Neural cell (in vitro differentiated cells): ENCODE data around the gene LRSAM1. TPM values are rescaled to one million over a fixed set of nuclear protein-coding genes. Genes with fewer than 3 reads are reported as not detected.

Experiments used
- H2AFZ ChIP-seq: fragments of 200-600, 300-800 bp; sonication (generic), shearing (Covaris generic); 2 replicates; pipeline ENCODE4 v1.6.0; 2014; ENCODE audit warnings: low read depth, mild to moderate bottlenecking, antibody characterized with exemption, low read length, moderate library complexity
- H3F3A ChIP-seq: fragments of 200-600 bp; shearing (Covaris generic); 2 replicates; pipeline ENCODE4 v1.6.1; 2016; ENCODE audit warnings: mild to moderate bottlenecking, moderate library complexity, mixed read lengths, antibody characterized with exemption, low read length; ENCODE audit not compliant: insufficient read depth, poor library complexity, severe bottlenecking
- H3K27ac ChIP-seq: fragments of 200-600, 300-800 bp; sonication (generic), shearing (Covaris generic); 2 replicates; pipeline ENCODE4 v1.5.1; 2014; ENCODE audit warnings: mild to moderate bottlenecking, low read length, moderate library complexity
- H3K27me3 ChIP-seq: fragments of 300-800, 200-600 bp; sonication (generic), shearing (Covaris generic); 2 replicates; pipeline ENCODE4 v1.6.0; 2014; ENCODE audit warnings: mild to moderate bottlenecking, low read depth, low read length, moderate library complexity; ENCODE audit not compliant: insufficient read depth
- H3K36me3 ChIP-seq: fragments of 300-800, 200-600 bp; sonication (generic), shearing (Covaris generic); 2 replicates; pipeline ENCODE4 v1.5.1; 2014; ENCODE audit warnings: mild to moderate bottlenecking, antibody characterized with exemption, low read length, moderate library complexity; ENCODE audit not compliant: insufficient read depth
- H3K4me2 ChIP-seq: fragments of 300-800, 200-600 bp; sonication (generic), shearing (Covaris generic); 2 replicates; pipeline ENCODE4 v1.6.0; 2014; ENCODE audit warnings: mild to moderate bottlenecking, low read length
- H3K4me3 ChIP-seq: fragments of 300-800, 200-600 bp; sonication (generic), shearing (Covaris generic); 2 replicates; pipeline ENCODE4 v1.5.1; 2014; ENCODE audit warnings: mild to moderate bottlenecking, low read length, moderate library complexity
- H3K79me2 ChIP-seq: fragments of 200-600 bp; shearing (Covaris generic); replicated peaks from 2 replicates; pipeline ENCODE4 v1.6.0; 2014; ENCODE audit warnings: mild to moderate bottlenecking, low read length, moderate library complexity; ENCODE audit not compliant: insufficient read depth
- H3K9ac ChIP-seq: fragments of 300-800, 200-600 bp; sonication (generic), shearing (Covaris generic); 2 replicates; pipeline ENCODE4 v1.6.1; 2016; ENCODE audit warnings: mild to moderate bottlenecking, low read length, mixed read lengths
- H3K9me2 ChIP-seq: fragments of 200-600 bp; shearing (Covaris generic); 2 replicates; pipeline ENCODE4 v1.6.1; 2016; ENCODE audit warnings: mild to moderate bottlenecking, low read length, mixed read lengths; ENCODE audit not compliant: insufficient read depth
- H3K9me3 ChIP-seq: fragments of 200-600, 300-800 bp; sonication (generic), shearing (Covaris generic); 2 replicates; pipeline ENCODE4 v1.6.1; 2016; ENCODE audit warnings: mild to moderate bottlenecking, mixed run types, low read length, moderate library complexity, mixed read lengths
- H4K20me1 ChIP-seq: fragments of 200-600 bp; shearing (Covaris generic); 2 replicates; pipeline ENCODE4 v1.6.1; 2016; ENCODE audit warnings: mild to moderate bottlenecking, mixed run types; ENCODE audit not compliant: insufficient read depth
- EP300 ChIP-seq: fragments of 450-650 bp; conservative IDR thresholded peaks from 2 replicates; pipeline ENCODE4 v1.6.1; 2014; ENCODE audit warnings: antibody characterized with exemption, mild to moderate bottlenecking, moderate library complexity; ENCODE audit not compliant: poor library complexity, severe bottlenecking
- EZH2 ChIP-seq: fragments of 200-600, 300-800 bp; shearing (Covaris generic), sonication (generic); IDR thresholded peaks from 2 replicates; pipeline ENCODE4 v1.6.1; 2014; ENCODE audit warnings: antibody characterized with exemption, low read length, borderline replicate concordance, mild to moderate bottlenecking; ENCODE audit not compliant: insufficient read depth, poor library complexity, severe bottlenecking
- MXI1 ChIP-seq: fragments of 450-650 bp; conservative IDR thresholded peaks from 2 replicates; pipeline ENCODE4 v1.6.1; 2014; ENCODE audit warnings: antibody characterized with exemption, mild to moderate bottlenecking; ENCODE audit not compliant: poor library complexity, severe bottlenecking
- POLR2AphosphoS5 ChIP-seq: IDR thresholded peaks from 2 replicates; pipeline ENCODE4 v1.6.1; 2012
- RAD21 ChIP-seq: fragments of 450-650 bp; conservative IDR thresholded peaks from 2 replicates; pipeline ENCODE4 v1.6.1; 2014; ENCODE audit warnings: antibody characterized with exemption, mild to moderate bottlenecking, moderate library complexity
- SMC3 ChIP-seq: fragments of 450-650 bp; conservative IDR thresholded peaks from 2 replicates; pipeline ENCODE4 v1.6.1; 2014; ENCODE audit warnings: antibody characterized with exemption, mild to moderate bottlenecking, moderate library complexity; ENCODE audit not compliant: poor library complexity
- TAF1 ChIP-seq: IDR thresholded peaks from 2 replicates; pipeline ENCODE4 v1.6.1; 2012; ENCODE audit warnings: low read depth
- polyA plus RNA-seq: library from polyadenylated mRNA; depleted of rRNA; stranded (reverse); fragments of >200 nt; gene quantifications from 2 replicates; pipeline ENCODE4 v1.2.3, GENCODE V29; 2014
- TF ChIP-seq, protein P1 (sequence below): IDR thresholded peaks from 2 replicates; pipeline ENCODE4 v1.6.1; 2012; ENCODE audit warnings: borderline replicate concordance
- TF ChIP-seq, protein P2 (sequence below): fragments of 450-650 bp; IDR thresholded peaks from 2 replicates; pipeline ENCODE4 v1.5.1; 2014; ENCODE audit warnings: antibody characterized with exemption, mild to moderate bottlenecking, moderate library complexity; ENCODE audit not compliant: poor library complexity, severe bottlenecking

The LRSAM1 gene
- polyA plus RNA-seq, 1 donor from 2014 or later = 21.6 TPM

DNA sequence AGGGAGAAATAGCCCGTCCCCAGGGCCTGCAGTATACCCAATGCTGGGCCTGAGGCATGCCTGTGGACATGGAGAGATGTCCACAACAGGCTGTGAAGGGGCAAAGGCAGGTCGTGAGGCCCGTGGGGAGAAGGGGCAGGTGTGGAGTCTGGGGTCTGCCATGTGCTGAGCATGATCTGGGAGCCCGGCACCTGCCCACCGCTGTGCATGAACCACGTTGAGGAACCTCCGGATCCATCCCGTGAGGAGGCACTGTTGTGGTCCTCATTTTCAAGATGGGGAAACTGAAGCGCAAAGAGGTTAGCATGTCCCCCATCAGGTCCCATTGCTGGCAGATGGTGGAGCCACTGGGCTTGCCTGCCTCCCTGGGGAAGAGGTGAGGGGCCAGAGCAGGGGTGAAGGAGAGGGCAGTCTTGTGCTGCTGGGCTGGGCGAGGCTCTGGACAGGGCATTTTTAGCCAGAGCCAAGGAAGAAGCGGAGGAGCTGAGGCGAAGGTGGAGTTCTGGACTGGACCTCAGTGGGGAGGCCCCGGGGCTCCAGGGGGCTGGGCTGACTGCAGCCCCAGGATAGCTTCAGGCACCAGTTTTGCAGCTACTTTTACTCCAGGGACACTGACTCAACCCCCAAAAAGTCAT, 46.5 kb downstream of the LRSAM1 start:
- Histone ChIP-seq H3K4me3 (no peak overlapping the region), H2AFZ (no peak overlapping the region), H3K9ac (no peak overlapping the region), H3K4me2 (no peak overlapping the region), H3K36me3 (no peaks in the 10 kb centered on the region), H3K27ac (no peak overlapping the region), H3K79me2 (no peaks in the 10 kb centered on the region), H3K9me2 (no peaks in the 10 kb centered on the region), H3K9me3 (no peaks in the 10 kb centered on the region), H3K27me3 (no peaks in the 10 kb centered on the region), H3F3A (no peaks in the 10 kb centered on the region), H4K20me1 (no peaks in the 10 kb centered on the region)
- TF ChIP-seq, protein P1, sequence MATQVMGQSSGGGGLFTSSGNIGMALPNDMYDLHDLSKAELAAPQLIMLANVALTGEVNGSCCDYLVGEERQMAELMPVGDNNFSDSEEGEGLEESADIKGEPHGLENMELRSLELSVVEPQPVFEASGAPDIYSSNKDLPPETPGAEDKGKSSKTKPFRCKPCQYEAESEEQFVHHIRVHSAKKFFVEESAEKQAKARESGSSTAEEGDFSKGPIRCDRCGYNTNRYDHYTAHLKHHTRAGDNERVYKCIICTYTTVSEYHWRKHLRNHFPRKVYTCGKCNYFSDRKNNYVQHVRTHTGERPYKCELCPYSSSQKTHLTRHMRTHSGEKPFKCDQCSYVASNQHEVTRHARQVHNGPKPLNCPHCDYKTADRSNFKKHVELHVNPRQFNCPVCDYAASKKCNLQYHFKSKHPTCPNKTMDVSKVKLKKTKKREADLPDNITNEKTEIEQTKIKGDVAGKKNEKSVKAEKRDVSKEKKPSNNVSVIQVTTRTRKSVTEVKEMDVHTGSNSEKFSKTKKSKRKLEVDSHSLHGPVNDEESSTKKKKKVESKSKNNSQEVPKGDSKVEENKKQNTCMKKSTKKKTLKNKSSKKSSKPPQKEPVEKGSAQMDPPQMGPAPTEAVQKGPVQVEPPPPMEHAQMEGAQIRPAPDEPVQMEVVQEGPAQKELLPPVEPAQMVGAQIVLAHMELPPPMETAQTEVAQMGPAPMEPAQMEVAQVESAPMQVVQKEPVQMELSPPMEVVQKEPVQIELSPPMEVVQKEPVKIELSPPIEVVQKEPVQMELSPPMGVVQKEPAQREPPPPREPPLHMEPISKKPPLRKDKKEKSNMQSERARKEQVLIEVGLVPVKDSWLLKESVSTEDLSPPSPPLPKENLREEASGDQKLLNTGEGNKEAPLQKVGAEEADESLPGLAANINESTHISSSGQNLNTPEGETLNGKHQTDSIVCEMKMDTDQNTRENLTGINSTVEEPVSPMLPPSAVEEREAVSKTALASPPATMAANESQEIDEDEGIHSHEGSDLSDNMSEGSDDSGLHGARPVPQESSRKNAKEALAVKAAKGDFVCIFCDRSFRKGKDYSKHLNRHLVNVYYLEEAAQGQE = no peak
- no peak for TF ChIP-seq SMC3
- TF ChIP-seq POLR2AphosphoS5 = no peak
- no peak for TF ChIP-seq EP300
- TF ChIP-seq, protein P2, sequence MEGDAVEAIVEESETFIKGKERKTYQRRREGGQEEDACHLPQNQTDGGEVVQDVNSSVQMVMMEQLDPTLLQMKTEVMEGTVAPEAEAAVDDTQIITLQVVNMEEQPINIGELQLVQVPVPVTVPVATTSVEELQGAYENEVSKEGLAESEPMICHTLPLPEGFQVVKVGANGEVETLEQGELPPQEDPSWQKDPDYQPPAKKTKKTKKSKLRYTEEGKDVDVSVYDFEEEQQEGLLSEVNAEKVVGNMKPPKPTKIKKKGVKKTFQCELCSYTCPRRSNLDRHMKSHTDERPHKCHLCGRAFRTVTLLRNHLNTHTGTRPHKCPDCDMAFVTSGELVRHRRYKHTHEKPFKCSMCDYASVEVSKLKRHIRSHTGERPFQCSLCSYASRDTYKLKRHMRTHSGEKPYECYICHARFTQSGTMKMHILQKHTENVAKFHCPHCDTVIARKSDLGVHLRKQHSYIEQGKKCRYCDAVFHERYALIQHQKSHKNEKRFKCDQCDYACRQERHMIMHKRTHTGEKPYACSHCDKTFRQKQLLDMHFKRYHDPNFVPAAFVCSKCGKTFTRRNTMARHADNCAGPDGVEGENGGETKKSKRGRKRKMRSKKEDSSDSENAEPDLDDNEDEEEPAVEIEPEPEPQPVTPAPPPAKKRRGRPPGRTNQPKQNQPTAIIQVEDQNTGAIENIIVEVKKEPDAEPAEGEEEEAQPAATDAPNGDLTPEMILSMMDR = no peak
- no peak for TF ChIP-seq MXI1
- TF ChIP-seq EZH2 = no peak
- no peak for TF ChIP-seq TAF1
- no peak for TF ChIP-seq RAD21

DNA sequence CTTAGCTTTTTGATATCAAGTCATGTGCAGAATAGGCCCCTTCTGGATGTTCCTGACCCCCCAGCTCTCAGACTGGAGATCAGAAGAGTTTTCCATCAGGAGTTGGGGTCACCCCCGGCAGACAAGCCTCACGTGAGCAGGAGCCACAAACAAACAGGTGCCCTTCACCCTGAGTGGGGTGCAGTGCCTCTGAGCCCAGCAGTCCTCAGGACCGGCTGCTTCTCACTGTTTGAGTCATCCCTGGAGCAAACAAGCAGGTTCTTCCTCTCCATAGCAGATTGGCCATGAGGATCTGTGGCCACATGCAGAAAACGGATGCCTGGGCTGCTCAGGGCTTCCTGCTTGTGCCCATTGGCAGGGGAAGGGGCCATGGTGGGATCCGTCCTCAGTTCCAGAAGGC, 47.0 kb downstream of the LRSAM1 start:
- Histone ChIP-seq H2AFZ (no peak overlapping the region), H3K9me3 (no peaks in the 10 kb centered on the region), H3K27me3 (no peaks in the 10 kb centered on the region), H3F3A (no peaks in the 10 kb centered on the region), H4K20me1 (no peaks in the 10 kb centered on the region), H3K36me3 (no peaks in the 10 kb centered on the region), H3K4me3 (no peak overlapping the region), H3K4me2 (no peak overlapping the region), H3K9ac (no peak overlapping the region), H3K27ac (no peak overlapping the region), H3K79me2 (no peaks in the 10 kb centered on the region), H3K9me2 (no peaks in the 10 kb centered on the region)
- TF ChIP-seq RAD21 (no peak), MXI1 (no peak)
